GF-D8 (cell line): ENCODE results near the gene ZNF764.
"Not testable (repeated sequence)": the region's sequence is repeated elsewhere in the genome, so short reads cannot be mapped to it uniquely, and the experiment has no call there.

Source experiments
- DNase-seq: peaks from one replicate; lab custom pipeline; 2025; lab: John Stamatoyannopoulos, UW

Gene ZNF764

DNA sequence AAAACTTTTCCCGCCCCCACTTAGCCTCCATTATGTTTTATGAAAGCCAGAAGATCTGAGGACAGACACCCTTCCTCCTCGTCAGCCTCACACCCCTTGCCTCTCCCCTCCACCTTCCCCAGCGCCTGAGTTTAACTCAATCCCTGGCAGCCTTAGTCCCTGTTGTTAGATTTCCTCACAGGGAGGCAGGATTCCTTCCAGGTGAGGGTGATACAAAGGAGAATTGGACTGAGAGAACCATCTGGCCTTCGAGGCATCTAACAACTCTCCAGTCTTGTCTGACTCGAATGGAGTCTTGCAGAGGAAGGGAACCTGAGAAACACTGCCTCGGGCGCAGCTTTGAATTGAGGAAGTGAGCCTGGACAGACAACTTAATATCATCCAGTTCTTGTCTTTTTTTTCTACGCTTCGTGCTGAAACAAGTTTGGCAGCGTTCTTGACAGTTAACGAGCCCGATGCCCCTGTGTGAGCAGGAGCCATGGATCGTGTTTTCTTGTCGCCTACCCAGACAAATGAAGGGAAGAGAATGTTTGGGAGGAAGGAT is 30.5 kb downstream of the ZNF764 start:
- peak; percentile 70 for DNase-seq

DNA sequence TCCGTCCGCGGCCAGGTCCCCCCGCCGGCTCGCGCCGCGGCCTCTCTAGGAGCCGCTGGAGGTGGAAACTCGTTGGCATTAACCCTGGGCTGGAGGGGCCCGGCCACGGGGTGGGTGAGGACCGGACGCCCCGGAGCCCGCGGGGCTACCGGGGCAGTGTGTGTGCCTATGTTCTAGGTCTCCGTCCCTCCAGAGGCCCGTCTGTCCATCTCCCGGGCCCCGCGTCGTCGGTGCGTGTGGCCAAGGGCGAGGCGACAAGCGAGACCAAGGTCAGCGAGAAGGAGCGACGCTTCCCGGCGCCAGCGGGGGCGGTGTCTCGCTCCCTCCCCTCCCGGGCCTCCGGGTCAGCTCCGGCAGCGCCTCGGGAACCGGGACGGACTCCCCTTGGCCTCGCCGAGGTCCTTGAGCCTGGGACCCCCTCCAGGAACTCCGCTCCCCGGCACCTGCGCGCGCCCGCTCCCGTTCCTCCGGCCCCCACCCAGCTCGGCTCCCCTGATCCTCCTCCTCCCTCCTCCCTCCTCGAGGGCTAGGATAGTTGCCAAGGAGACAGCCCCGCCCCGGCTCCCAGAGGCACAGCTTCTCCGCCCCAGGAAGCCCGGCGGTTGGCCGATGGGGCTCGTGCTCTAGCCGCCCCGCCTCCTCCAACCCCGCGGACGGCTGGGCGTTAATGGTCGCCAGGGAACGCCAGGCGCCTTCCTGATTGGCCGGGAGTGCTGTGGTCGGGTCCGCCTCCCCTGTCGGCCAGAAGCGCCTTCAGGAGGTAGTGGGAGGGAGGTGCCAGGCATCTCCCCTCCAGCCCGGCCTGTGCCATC is 31.1 kb downstream of the ZNF764 start:
- DNase-seq = peak; percentile 93

GRCh38 chr16:30526137-30526822 is 31.9 kb downstream of the ZNF764 start, which contains the start of gene ZNF768:
ZNF768 (minus strand) TSS chr16:30526566; CDS start chr16:30526413, 153 bp downstream.
- DNase-seq = no peak

GRCh38 chr16:30525844-30526136 is 32.4 kb downstream of the ZNF764 start:
- DNase-seq = no peak

- DNase-seq = no peak
Measured at GRCh38 chr16:30524575-30525568, 33.3 kb downstream of the ZNF764 start.

GRCh38 chr16:30523768-30524574 is 34.2 kb downstream of the ZNF764 start:
- DNase-seq = no peak

DNA sequence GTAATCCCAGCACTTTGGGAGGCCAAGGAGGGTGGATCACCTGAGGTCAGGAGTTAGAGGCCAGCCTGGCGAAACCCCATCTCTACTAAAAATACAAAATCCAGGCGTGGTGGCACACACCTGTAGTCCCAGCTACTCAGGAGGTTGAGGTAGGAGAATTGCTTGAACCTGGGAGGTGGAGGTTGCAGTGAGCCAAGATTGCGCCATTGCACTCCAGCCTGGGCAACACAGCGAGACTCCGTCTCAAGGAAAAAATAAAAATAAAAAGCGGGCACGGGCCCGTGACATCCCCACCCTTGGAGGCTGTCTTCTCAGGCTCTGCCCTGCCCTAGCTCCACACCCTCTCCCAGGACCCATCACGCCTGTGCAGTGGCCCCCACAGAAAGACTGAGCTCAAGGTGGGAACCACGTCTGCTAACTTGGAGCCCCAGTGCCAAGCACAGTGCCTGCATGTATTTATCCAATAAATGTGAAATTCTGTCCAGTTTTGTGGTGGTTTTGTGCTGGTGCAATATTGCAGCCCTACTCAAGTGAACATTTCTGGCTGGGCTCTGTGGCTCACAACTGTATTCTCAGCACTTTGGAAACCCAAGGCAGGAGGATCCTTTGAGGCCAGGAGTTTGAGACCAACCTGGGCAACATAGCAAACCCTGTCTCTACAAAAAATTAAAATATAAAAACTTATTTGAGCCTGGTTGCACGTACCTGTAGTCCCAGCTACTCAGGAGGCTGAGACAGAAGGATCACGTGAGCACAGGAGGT is 35.3 kb downstream of the ZNF764 start:
- not testable (repeated sequence) for DNase-seq

DNA sequence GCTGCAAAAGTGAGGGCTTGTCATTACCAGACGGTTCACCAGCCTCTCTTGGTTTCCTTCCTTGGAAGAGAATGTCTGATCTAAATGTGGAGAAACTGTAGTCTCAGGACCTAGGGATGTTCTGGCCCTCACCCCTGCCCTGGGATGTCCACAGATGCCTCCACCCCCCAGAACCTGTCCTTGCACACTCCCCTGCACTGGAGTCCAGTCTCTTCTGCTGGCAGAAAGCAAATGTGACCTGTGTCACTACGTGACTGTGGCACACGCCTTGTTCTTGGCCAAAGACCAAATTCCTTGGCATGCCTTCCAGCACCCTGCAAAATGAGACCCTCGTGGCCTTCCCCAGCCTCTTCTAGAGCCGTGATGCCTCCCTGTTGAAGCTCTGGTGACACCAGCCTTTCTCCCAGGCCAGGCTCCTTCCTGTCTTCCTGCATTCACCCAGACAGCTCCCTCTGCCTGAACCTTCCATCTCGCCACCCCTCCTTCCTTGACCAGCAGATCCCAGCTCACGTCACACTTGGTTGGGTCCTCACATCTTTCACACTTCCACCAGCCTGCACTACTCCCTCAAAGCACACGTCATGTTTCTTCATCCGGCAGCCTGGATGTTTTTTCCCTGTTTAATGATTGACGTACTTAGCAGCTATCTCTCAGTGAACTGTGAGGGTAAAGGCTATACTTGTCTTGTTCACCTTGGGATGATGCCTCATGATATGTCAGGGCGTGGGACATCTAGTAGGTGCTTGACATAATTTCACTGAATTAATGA is 36.1 kb downstream of the ZNF764 start:
- DNase-seq = no peak

- DNase-seq = no peak
Measured at GRCh38 chr16:30521476-30521872, 36.7 kb downstream of the ZNF764 start.

GRCh38 chr16:30519120-30520049 is 38.8 kb downstream of the ZNF764 start:
- DNase-seq = no peak

GRCh38 chr16:30518552-30518951 is 39.6 kb downstream of the ZNF764 start:
- no peak for DNase-seq

- DNase-seq = no peak
Measured at GRCh38 chr16:30515275-30515674, 42.9 kb downstream of the ZNF764 start.

DNA sequence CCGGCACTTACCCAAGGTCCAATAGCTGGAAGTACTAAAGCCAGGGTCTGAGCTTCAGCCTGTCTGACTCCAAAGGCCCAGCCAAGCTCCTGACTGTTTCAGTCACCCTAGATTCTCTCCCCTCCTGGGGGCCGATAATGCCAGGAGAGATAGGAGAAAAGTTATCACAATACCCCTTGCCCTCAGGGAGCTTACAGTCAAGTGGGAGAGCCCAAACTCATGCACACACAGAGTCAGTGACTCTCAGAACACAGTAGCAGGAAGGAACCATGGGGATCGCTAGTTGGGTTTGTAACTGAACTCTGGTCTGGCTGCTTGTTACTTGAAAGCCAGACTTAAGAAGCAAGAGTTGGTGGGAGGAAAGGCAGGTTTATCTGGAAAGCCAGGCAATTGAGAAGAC is 46.7 kb downstream of the ZNF764 start:
- DNase-seq = no peak

DNA sequence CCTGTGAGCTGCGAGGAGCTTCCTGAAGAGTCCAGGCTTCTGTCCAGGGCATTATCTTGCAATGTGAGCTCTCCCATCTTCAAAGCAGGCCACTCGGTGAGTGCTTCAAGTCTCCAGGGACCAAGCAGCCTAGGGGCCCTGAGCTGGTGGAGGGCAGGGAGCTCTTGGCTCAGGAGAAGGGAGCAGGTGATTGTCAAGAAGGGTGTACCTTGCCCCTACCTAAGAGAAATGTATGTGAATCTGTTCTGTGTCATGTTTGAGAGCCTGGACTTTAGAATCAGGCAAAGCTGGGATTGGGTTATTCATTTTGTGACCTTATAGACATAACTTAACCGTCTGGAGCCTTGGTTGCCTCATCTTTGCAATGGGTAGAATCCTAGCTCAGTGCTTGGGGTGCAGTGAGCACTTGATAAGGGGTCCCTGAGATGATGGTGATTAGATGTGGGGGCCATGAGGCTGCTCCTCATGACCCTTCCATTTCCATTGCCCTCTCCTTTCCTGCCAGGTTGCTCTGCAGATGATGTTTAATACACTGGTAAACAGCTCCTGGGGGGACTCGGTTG is 47.7 kb downstream of the ZNF764 start:
- DNase-seq = no peak

DNA sequence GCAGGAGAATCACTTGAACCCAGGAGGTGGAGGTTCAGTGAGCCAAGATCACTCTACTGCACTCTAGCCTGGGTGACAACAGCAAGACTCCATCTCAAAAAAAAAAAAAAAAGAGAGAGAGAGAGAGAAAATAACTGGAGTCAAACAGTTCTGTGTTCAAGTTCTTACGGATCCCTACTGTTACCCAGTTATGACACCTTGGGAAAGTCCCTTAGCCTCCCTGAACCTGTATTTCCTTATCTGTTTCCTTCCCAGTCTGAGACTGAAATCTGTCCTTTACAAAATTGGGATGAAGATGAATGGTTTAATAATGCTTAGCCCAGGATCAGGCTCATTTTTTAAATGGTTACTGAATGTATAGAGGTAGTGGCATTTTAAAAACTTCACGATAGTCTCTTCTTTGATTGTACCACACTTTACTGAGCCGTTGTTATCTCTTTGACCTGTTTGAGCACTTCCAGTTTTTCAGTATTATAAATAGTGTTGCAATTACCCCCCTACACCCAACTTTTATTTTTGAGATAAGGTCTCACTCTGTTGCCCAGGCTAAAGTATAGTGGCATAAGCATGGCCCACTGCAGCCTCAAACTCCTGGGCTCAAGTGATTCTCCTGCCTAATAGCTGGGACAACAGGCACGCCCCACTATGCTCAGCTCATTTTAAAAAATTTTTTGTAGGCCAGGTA is 49.0 kb downstream of the ZNF764 start:
- no peak for DNase-seq
